MM.1S (cell line): ENCODE measurements around the gene KIF9.

Experiments
- EZH2 ChIP-seq: fragments of 300-600 bp; sonication (generic); optimal IDR thresholded peaks from 2 replicates; pipeline ENCODE3; 2017; ENCODE audit warnings: low read depth, mild to moderate bottlenecking, antibody characterized with exemption, low read length, mixed read lengths
- EZH2phosphoT487 ChIP-seq: fragments of 300-600 bp; sonication (generic); IDR thresholded peaks from 2 replicates; pipeline ENCODE4 v1.6.1; 2018; ENCODE audit warnings: antibody characterized with exemption, low read length
- TF ChIP-seq, protein P1 (sequence below): fragments of 300-600 bp; sonication (generic); IDR thresholded peaks from 2 replicates; pipeline ENCODE4 v1.5.1; 2016; ENCODE audit warnings: antibody characterized with exemption, low read length, mixed read lengths

DNA sequence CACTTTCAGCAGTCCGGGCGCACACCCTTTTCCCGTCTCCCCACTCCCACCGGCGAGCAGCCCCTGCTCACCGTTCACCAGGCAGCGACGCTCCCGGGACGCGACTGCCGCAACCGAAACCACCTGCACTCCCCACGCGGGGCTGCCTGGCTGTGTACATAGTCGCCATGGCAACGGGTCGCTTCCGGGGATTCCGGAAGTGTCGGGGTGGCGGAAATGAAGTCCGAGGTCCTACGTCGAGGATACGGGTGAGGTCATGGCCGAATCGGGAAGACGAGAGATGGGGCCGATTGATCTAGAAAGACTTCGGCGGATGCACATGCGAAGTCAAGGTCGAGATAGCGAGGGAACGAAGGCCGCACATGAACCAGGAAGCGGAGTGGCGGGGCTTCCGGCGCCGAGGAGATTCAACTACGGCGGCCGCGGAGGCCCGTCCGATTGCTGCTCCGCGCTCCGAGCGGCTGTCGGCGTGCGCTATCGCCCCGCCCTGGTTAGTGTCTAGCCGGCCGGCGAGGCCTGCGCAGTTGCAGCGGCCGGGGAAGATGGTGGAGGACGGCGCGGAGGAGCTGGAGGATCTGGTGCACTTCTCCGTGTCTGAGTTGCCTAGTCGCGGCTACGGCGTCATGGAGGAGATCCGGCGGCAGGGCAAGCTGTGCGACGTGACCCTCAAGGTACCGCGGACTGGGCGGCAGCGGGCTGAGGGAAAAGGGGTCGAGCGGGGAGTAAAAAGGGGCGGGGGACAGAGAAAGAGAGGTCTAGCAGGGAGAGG, at the start of gene KIF9, which contains the start of gene KLHL18:
- TF ChIP-seq, protein P1, sequence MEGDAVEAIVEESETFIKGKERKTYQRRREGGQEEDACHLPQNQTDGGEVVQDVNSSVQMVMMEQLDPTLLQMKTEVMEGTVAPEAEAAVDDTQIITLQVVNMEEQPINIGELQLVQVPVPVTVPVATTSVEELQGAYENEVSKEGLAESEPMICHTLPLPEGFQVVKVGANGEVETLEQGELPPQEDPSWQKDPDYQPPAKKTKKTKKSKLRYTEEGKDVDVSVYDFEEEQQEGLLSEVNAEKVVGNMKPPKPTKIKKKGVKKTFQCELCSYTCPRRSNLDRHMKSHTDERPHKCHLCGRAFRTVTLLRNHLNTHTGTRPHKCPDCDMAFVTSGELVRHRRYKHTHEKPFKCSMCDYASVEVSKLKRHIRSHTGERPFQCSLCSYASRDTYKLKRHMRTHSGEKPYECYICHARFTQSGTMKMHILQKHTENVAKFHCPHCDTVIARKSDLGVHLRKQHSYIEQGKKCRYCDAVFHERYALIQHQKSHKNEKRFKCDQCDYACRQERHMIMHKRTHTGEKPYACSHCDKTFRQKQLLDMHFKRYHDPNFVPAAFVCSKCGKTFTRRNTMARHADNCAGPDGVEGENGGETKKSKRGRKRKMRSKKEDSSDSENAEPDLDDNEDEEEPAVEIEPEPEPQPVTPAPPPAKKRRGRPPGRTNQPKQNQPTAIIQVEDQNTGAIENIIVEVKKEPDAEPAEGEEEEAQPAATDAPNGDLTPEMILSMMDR: no peak
- TF ChIP-seq EZH2phosphoT487 (no peak), EZH2 (no peak)
